BLaER1 (cell line): ENCODE measurements around the gene ZNF331.

ENCODE experiments used
- H3K27ac ChIP-seq: shearing (Covaris generic); formaldehyde crosslinking; 2 replicates; pipeline ENCODE4 v1.8.1; 2022
- H3K27me3 ChIP-seq: shearing (Covaris generic); formaldehyde crosslinking; 2 replicates; pipeline ENCODE4 v1.8.1; 2022
- H3K36me3 ChIP-seq: shearing (Covaris generic); formaldehyde crosslinking; 2 replicates; pipeline ENCODE4 v1.8.1; 2022
- H3K4me1 ChIP-seq: shearing (Covaris generic); formaldehyde crosslinking; 2 replicates; pipeline ENCODE4 v1.8.1; 2022
- H3K4me2 ChIP-seq: shearing (Covaris generic); formaldehyde crosslinking; 2 replicates; pipeline ENCODE4 v1.8.1; 2022
- H3K4me3 ChIP-seq: shearing (Covaris generic); formaldehyde crosslinking; 2 replicates; pipeline ENCODE4 v1.8.1; 2022
- H3K9ac ChIP-seq: shearing (Covaris generic); formaldehyde crosslinking; 2 replicates; pipeline ENCODE4 v1.8.1; 2022
- H3K9me3 ChIP-seq: shearing (Covaris generic); formaldehyde crosslinking; 2 replicates; pipeline ENCODE4 v1.8.1; 2022
- H4K20me1 ChIP-seq: shearing (Covaris generic); formaldehyde crosslinking; 2 replicates; pipeline ENCODE4 v1.8.1; 2022
- Cebpa-rat ChIP-seq: shearing (Covaris generic); IDR thresholded peaks from 2 replicates; pipeline ENCODE4 v1.8.1; 2022

ZNF331 gene

GRCh38 chr19:53583181-53583580 is 45.2 kb downstream of the ZNF331 start:
- no peaks in the 10 kb centered on the region for H3K27me3 ChIP-seq
- peaks cover 24% of the 10 kb centered on the region for H3K36me3 ChIP-seq
- H3K9me3 ChIP-seq = peaks cover 37% of the 10 kb centered on the region
- no peak overlapping the region for H3K27ac ChIP-seq
- no peak overlapping the region for H3K9ac ChIP-seq
- TF ChIP-seq Cebpa-rat = no peak
- H3K4me2 ChIP-seq = no peak overlapping the region
- H4K20me1 ChIP-seq = no peaks in the 10 kb centered on the region
- H3K4me3 ChIP-seq = no peak overlapping the region
- H3K4me1 ChIP-seq = no peaks in the 10 kb centered on the region

GRCh38 chr19:53586277-53586691 is 48.3 kb downstream of the ZNF331 start:
- no peaks in the 10 kb centered on the region for H3K36me3 ChIP-seq
- H4K20me1 ChIP-seq = no peaks in the 10 kb centered on the region
- no peak overlapping the region for H3K9ac ChIP-seq
- no peak for TF ChIP-seq Cebpa-rat
- no peak overlapping the region for H3K27ac ChIP-seq
- H3K4me3 ChIP-seq = no peak overlapping the region
- no peaks in the 10 kb centered on the region for H3K27me3 ChIP-seq
- no peak overlapping the region for H3K4me2 ChIP-seq
- H3K9me3 ChIP-seq = 0 out of 2 replicates have a peak, but pooled peaks cover 11% of the 10 kb centered on the region
- no peaks in the 10 kb centered on the region for H3K4me1 ChIP-seq

- H3K9ac ChIP-seq = no peak overlapping the region
- H3K27ac ChIP-seq = no peak overlapping the region
Observed at GRCh38 chr19:53594811-53595509, 57.0 kb downstream of the ZNF331 start.

GRCh38 chr19:53595510-53595867 is 57.5 kb downstream of the ZNF331 start:
- Histone ChIP-seq H3K27ac (no peak overlapping the region), H3K36me3 (no peaks in the 10 kb centered on the region), H3K4me1 (no peaks in the 10 kb centered on the region), H3K9ac (no peak overlapping the region), H3K27me3 (no peaks in the 10 kb centered on the region), H3K4me3 (no peak overlapping the region), H3K4me2 (no peak overlapping the region), H3K9me3 (no peaks in the 10 kb centered on the region), H4K20me1 (no peaks in the 10 kb centered on the region)
- no peak for TF ChIP-seq Cebpa-rat

More at GRCh38 chr19:53594811-53595509, 57.0 kb downstream of the ZNF331 start:
- Histone ChIP-seq H4K20me1 (no peaks in the 10 kb centered on the region), H3K4me3 (no peak overlapping the region), H3K4me2 (no peak overlapping the region), H3K27me3 (no peaks in the 10 kb centered on the region), H3K4me1 (no peaks in the 10 kb centered on the region), H3K36me3 (no peaks in the 10 kb centered on the region), H3K9me3 (no peaks in the 10 kb centered on the region)
- TF ChIP-seq Cebpa-rat = no peak

GRCh38 chr19:53596056-53596455 is 58.1 kb downstream of the ZNF331 start:
- Histone ChIP-seq H3K9ac (no peak overlapping the region), H3K4me2 (no peak overlapping the region), H3K4me3 (no peak overlapping the region)

GRCh38 chr19:53597023-53597422 is 59.1 kb downstream of the ZNF331 start:
- Histone ChIP-seq H4K20me1 (no peaks in the 10 kb centered on the region), H3K9ac (no peak overlapping the region), H3K4me1 (no peaks in the 10 kb centered on the region), H3K27me3 (no peaks in the 10 kb centered on the region), H3K4me2 (no peak overlapping the region), H3K36me3 (no peaks in the 10 kb centered on the region), H3K9me3 (no peaks in the 10 kb centered on the region), H3K4me3 (no peak overlapping the region), H3K27ac (no peak overlapping the region)
- no peak for TF ChIP-seq Cebpa-rat

More at GRCh38 chr19:53596056-53596455, 58.1 kb downstream of the ZNF331 start:
- no peak overlapping the region for H3K27ac ChIP-seq
- H3K9me3 ChIP-seq = no peaks in the 10 kb centered on the region
- no peaks in the 10 kb centered on the region for H3K36me3 ChIP-seq
- TF ChIP-seq Cebpa-rat = no peak
- H4K20me1 ChIP-seq = no peaks in the 10 kb centered on the region
- no peaks in the 10 kb centered on the region for H3K4me1 ChIP-seq
- H3K27me3 ChIP-seq = no peaks in the 10 kb centered on the region

- no peak for TF ChIP-seq Cebpa-rat
- Histone ChIP-seq H3K27ac (no peak overlapping the region), H3K9ac (no peak overlapping the region), H3K9me3 (no peaks in the 10 kb centered on the region), H3K36me3 (no peaks in the 10 kb centered on the region), H3K4me1 (no peaks in the 10 kb centered on the region), H3K4me3 (no peak overlapping the region), H3K4me2 (no peak overlapping the region), H4K20me1 (no peaks in the 10 kb centered on the region), H3K27me3 (no peaks in the 10 kb centered on the region)
Observed at GRCh38 chr19:53598361-53598760, 60.4 kb downstream of the ZNF331 start.

GRCh38 chr19:53600217-53600616 is 62.3 kb downstream of the ZNF331 start:
- H3K27ac ChIP-seq = no peak overlapping the region
- no peak overlapping the region for H3K4me2 ChIP-seq
- H3K36me3 ChIP-seq = no peaks in the 10 kb centered on the region
- no peaks in the 10 kb centered on the region for H3K27me3 ChIP-seq
- no peaks in the 10 kb centered on the region for H4K20me1 ChIP-seq
- H3K4me1 ChIP-seq = no peaks in the 10 kb centered on the region
- no peak for TF ChIP-seq Cebpa-rat
- no peak overlapping the region for H3K9ac ChIP-seq
- no peak overlapping the region for H3K4me3 ChIP-seq
- H3K9me3 ChIP-seq = no peaks in the 10 kb centered on the region

GRCh38 chr19:53606031-53606430 is 68.1 kb downstream of the ZNF331 start:
- H3K36me3 ChIP-seq = no peaks in the 10 kb centered on the region
- H3K9me3 ChIP-seq = peaks cover 8% of the 10 kb centered on the region; the same call in 1 of the 2 replicates
- H3K4me1 ChIP-seq = no peaks in the 10 kb centered on the region
- H3K27me3 ChIP-seq = no peaks in the 10 kb centered on the region
- no peak for TF ChIP-seq Cebpa-rat
- no peak overlapping the region for H3K27ac ChIP-seq
- H3K9ac ChIP-seq = no peak overlapping the region
- H4K20me1 ChIP-seq = no peaks in the 10 kb centered on the region
- H3K4me2 ChIP-seq = no peak overlapping the region
- H3K4me3 ChIP-seq = no peak overlapping the region

- H3K9me3 ChIP-seq = peaks cover 8% of the 10 kb centered on the region; the same call in 1 of the 2 replicates
- no peak overlapping the region for H3K9ac ChIP-seq
- no peaks in the 10 kb centered on the region for H3K27me3 ChIP-seq
- H3K36me3 ChIP-seq = no peaks in the 10 kb centered on the region
- H3K4me1 ChIP-seq = no peaks in the 10 kb centered on the region
- TF ChIP-seq Cebpa-rat = no peak
- H3K4me3 ChIP-seq = no peak overlapping the region
- H4K20me1 ChIP-seq = no peaks in the 10 kb centered on the region
- H3K27ac ChIP-seq = no peak overlapping the region
- H3K4me2 ChIP-seq = no peak overlapping the region
Observed at GRCh38 chr19:53608381-53608780, 70.4 kb downstream of the ZNF331 start.
